Measurements from ENCODE around the gene MEDAG. TPM values are rescaled to one million over a fixed set of nuclear protein-coding genes. Genes with fewer than 3 reads are reported as not detected.

MEDAG gene
- total RNA-seq, 1 donor from 2014 or later = 7.5 TPM

GRCh38 chr13:30892966-30893365 lies 13.1 kb upstream of the MEDAG start:
- Mint-ChIP-seq H3K4me3 (no peak overlapping the region), H3K27me3 (ENCODE audit: low read depth) (no peaks in the 10 kb centered on the region), H3K36me3 (peaks cover 2% of the 10 kb centered on the region), H3K4me1 (peaks cover 33% of the 10 kb centered on the region), H3K9me3 (peaks cover 10% of the 10 kb centered on the region), H3K27ac (peak overlapping the region; percentile 87)
- peak; percentile 57 to 81 for DNase-seq (ENCODE audit: low spot score in 2 of 2, unreplicated experiment in 2 of 2)
- peak; percentile 62 for TF ChIP-seq CTCF (IDR thresholded peaks at IDR 0.05; ENCODE audit: unreplicated experiment)

GRCh38 chr13:30895773-30896172 lies 10.3 kb upstream of the MEDAG start:
- Mint-ChIP-seq H3K9me3 (peaks cover 3% of the 10 kb centered on the region), H3K27me3 (ENCODE audit: low read depth) (no peaks in the 10 kb centered on the region), H3K4me1 (peaks cover 38% of the 10 kb centered on the region), H3K36me3 (peaks cover 2% of the 10 kb centered on the region), H3K4me3 (no peak overlapping the region), H3K27ac (peak overlapping the region; percentile 99)
- no peak for DNase-seq (ENCODE audit: low spot score in 2 of 2, unreplicated experiment in 2 of 2)
- TF ChIP-seq CTCF (IDR thresholded peaks at IDR 0.05; ENCODE audit: unreplicated experiment) = no peak

- Mint-ChIP-seq H3K9me3 (peaks cover 3% of the 10 kb centered on the region), H3K27ac (no peak overlapping the region), H3K4me3 (no peak overlapping the region), H3K4me1 (peaks cover 25% of the 10 kb centered on the region), H3K27me3 (ENCODE audit: low read depth) (peaks cover 2% of the 10 kb centered on the region), H3K36me3 (peaks cover 2% of the 10 kb centered on the region)
- DNase-seq (ENCODE audit: low spot score in 2 of 2, unreplicated experiment in 2 of 2) = no peak
- no peak for TF ChIP-seq CTCF (IDR thresholded peaks at IDR 0.05; ENCODE audit: unreplicated experiment)
Observed at GRCh38 chr13:30898070-30898469, 8.0 kb upstream of the MEDAG start.

DNA sequence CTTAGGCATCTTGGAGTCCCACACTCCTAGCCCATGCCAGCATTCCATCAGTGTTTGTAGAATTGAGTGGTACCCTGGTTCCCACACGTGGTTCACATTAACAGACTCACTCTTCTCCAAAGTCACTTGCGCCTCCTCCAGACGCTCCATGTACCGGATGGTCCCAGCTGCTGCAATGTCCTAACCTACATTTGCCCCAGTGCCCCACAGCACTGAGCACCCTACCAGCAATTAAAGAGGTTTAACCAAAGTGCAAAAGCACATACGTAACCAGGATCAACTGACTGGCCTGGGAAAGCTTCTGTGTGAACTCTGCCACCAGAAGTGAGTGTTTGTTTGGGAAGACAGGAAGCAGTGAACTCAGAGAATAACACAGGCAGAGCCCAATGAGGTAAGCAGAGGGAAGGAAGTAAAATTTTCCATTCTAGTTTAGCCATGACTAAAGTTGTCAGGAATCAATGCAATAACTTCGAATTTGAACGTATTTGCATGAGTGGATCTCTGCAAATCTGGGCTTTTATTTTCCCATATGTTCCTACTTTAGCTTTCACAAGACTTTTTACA lies 7.3 kb upstream of the MEDAG start:
- no peak overlapping the region for H3K4me3 Mint-ChIP-seq
- H3K4me1 Mint-ChIP-seq = peaks cover 19% of the 10 kb centered on the region
- peaks cover 2% of the 10 kb centered on the region for H3K27me3 Mint-ChIP-seq (ENCODE audit: low read depth)
- no peak overlapping the region for H3K27ac Mint-ChIP-seq
- TF ChIP-seq CTCF (IDR thresholded peaks at IDR 0.05; ENCODE audit: unreplicated experiment) = no peak
- peaks cover 2% of the 10 kb centered on the region for H3K36me3 Mint-ChIP-seq
- H3K9me3 Mint-ChIP-seq = no peaks in the 10 kb centered on the region
- no peak for DNase-seq (ENCODE audit: low spot score in 2 of 2, unreplicated experiment in 2 of 2)

GRCh38 chr13:30900436-30900835 lies 5.6 kb upstream of the MEDAG start:
- Mint-ChIP-seq H3K9me3 (no peaks in the 10 kb centered on the region), H3K4me3 (no peak overlapping the region), H3K27me3 (ENCODE audit: low read depth) (peaks cover 19% of the 10 kb centered on the region), H3K36me3 (peaks cover 2% of the 10 kb centered on the region), H3K27ac (no peak overlapping the region), H3K4me1 (peaks cover 19% of the 10 kb centered on the region)
- DNase-seq (ENCODE audit: low spot score in 2 of 2, unreplicated experiment in 2 of 2) = no peak
- no peak for TF ChIP-seq CTCF (IDR thresholded peaks at IDR 0.05; ENCODE audit: unreplicated experiment)
